Measurements from ENCODE around the gene DTX4. TPM values are rescaled to one million over a fixed set of nuclear protein-coding genes. Genes with fewer than 3 reads are reported as not detected.

Gene DTX4
- total RNA-seq = 2.3 and 5.7 TPM in 2 replicates

GRCh38 chr11:59171508-59172322 lies at the start of gene DTX4:
Gene DTX4, plus strand, starts transcription at chr11:59172132. Its CDS starts 464 bp downstream, at chr11:59172596.

GRCh38 chr11:59142530-59143507 lies 29.1 kb upstream of the DTX4 start, which contains the start of gene FAM111A:
Gene FAM111A, plus strand, starts transcription at chr11:59142856. Its CDS starts 6,017 bp downstream, at chr11:59148873.

GRCh38 chr11:59212744-59213631 lies 41.1 kb downstream of the DTX4 start, which contains the start of gene MPEG1:
Gene MPEG1, minus strand, starts transcription at chr11:59212927. Its CDS starts 62 bp downstream, at chr11:59212865.

Other genes with a start within 250 kb of the DTX4 start
- gene GLYATL1, start 232.6 kb upstream of the DTX4 start, total RNA-seq = 0.26 TPM in 1 of 2 replicates, not detected in the other
- not detected in 2 replicates for gene GLYATL1B, start 85.8 kb upstream of the DTX4 start, total RNA-seq
- 5.6 and 7.7 TPM in 2 replicates for gene FAM111B, start 64.9 kb upstream of the DTX4 start, total RNA-seq
- 17.6 and 19.2 TPM in 2 replicates for gene FAM111A, start 29.3 kb upstream of the DTX4 start, total RNA-seq
- not detected in 2 replicates for gene MPEG1, start 40.8 kb downstream of the DTX4 start, total RNA-seq
- not detected in 2 replicates for gene OR5AN1, start 186.8 kb downstream of the DTX4 start, total RNA-seq

All from epithelial cell of alveolus of lung (primary cell).